Hepatocyte (in vitro differentiated cells): ENCODE data around the gene SPON2.

Experiments
- EZH2phosphoT487 ChIP-seq: fragments of 200-600 bp; sonication (generic); IDR thresholded peaks from one replicate; pipeline ENCODE4 v1.6.1; 2018; ENCODE audit warnings: antibody characterized with exemption, mild to moderate bottlenecking, low read depth, moderate library complexity; ENCODE audit not compliant: unreplicated experiment, severe bottlenecking
- TF ChIP-seq, protein P1 (sequence below): fragments of 200-600 bp; sonication (generic); IDR thresholded peaks from 2 replicates; pipeline ENCODE4 v1.5.1; 2016; ENCODE audit warnings: antibody characterized with exemption, mild to moderate bottlenecking; ENCODE audit not compliant: poor library complexity

DNA sequence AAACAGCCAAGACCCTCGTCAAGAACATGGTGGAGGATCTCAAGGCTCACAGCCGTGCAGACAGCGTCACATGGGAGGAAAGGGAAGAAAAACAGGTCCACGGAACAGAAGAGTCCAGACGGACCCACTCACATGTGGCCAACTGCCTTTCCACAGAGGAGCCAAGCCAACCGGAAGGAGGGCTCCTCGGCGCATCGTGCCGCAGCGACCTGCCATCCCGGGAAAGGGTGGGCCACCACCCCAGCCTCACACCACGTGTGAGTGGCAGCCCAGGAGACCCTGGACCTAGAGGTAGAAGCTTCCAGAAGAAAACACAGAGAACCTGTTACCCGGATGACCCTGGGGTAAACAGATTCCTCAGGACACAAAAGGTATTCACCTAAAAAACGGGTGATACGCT lies 48.2 kb upstream of the SPON2 start:
- TF ChIP-seq, protein P1, sequence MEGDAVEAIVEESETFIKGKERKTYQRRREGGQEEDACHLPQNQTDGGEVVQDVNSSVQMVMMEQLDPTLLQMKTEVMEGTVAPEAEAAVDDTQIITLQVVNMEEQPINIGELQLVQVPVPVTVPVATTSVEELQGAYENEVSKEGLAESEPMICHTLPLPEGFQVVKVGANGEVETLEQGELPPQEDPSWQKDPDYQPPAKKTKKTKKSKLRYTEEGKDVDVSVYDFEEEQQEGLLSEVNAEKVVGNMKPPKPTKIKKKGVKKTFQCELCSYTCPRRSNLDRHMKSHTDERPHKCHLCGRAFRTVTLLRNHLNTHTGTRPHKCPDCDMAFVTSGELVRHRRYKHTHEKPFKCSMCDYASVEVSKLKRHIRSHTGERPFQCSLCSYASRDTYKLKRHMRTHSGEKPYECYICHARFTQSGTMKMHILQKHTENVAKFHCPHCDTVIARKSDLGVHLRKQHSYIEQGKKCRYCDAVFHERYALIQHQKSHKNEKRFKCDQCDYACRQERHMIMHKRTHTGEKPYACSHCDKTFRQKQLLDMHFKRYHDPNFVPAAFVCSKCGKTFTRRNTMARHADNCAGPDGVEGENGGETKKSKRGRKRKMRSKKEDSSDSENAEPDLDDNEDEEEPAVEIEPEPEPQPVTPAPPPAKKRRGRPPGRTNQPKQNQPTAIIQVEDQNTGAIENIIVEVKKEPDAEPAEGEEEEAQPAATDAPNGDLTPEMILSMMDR, result no peak
- TF ChIP-seq EZH2phosphoT487, result no peak
